Duodenal mucosa (tissue), 2 donors: ENCODE data around the gene SNTG2.

ENCODE experiments used
- H3K27ac ChIP-seq: one replicate; pipeline ENCODE4 v1.7.0; 2013; ENCODE audit warnings: low read depth, low read length
- H3K27me3 ChIP-seq, 2 donors: one replicate each; pipeline ENCODE4 v1.7.0; 2013; ENCODE audit warnings: low read length in 2 of 2, control low read depth in 1 of 2; ENCODE audit not compliant: insufficient read depth in 2 of 2, control insufficient read depth in 1 of 2
- H3K36me3 ChIP-seq, 2 donors: one replicate each; pipeline ENCODE4 v1.7.0; 2013; ENCODE audit warnings: low read length in 2 of 2, control low read depth in 1 of 2; ENCODE audit not compliant: insufficient read depth in 2 of 2, control insufficient read depth in 1 of 2
- H3K4me1 ChIP-seq, 2 donors: one replicate each; pipeline ENCODE4 v1.7.0; 2013; ENCODE audit warnings: low read length in 2 of 2, control low read depth in 1 of 2; ENCODE audit not compliant: insufficient read depth in 2 of 2, control insufficient read depth in 1 of 2
- H3K4me3 ChIP-seq, 2 donors: one replicate each; pipeline ENCODE4 v1.7.0; 2013; ENCODE audit warnings: low read length in 2 of 2, low read depth in 1 of 2
- H3K9ac ChIP-seq, 2 donors: one replicate each; pipeline ENCODE4 v1.7.0; 2013; ENCODE audit warnings: low read length in 2 of 2, low read depth in 1 of 2
- H3K9me3 ChIP-seq, 2 donors: one replicate each; pipeline ENCODE4 v1.7.0; 2013; ENCODE audit warnings: low read length in 2 of 2, control low read depth in 1 of 2; ENCODE audit not compliant: control insufficient read depth in 1 of 2

SNTG2 gene

DNA sequence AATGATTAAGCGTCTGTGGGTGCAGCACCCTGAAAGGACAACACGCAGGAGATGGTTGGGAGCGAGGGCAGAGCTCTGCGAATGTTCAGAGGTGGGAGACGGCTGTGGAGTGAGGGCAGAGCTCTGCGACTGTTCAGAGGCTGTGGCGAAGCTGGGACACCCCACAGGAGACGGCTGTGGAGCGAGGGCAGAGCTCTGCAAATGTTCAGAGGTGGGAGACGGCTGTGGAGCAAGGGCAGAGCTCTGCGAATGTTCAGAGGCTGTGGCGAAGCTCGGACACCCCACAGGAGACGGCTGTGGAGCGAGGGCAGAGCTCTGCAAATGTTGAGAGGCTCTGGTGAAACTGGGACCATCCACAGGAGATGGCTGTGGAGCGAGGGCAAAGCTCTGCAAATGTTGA, 40.0 kb upstream of the SNTG2 start:
- Histone ChIP-seq H3K4me1 (no peaks in the 10 kb centered on the region), H3K4me3 (no peak overlapping the region), H3K27me3 (no peaks in the 10 kb centered on the region), H3K9me3 (peaks cover 0 to 5% of the 10 kb centered on the region in 2 donors), H3K36me3 (no peaks in the 10 kb centered on the region), H3K9ac (no peak overlapping the region), H3K27ac (no peak overlapping the region)

DNA sequence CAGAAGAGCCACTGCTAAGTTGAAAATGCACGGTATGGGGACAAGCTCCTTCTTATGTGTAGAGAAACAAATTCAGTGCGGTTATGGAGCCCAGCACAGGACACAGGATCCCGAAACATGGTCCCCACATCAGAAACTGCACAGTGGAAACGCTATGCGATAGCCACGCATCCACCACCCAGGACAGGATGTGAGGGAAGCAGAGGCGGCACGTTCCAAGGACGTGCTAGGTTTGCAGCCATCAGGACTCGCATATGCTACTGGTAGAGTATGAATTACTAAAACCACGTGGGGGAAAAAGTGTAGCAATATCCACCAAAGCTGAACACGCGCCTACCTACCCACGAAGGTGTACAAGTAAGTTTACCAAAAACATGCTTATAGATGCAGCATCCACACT, 34.7 kb upstream of the SNTG2 start:
- Histone ChIP-seq H3K27ac (no peak overlapping the region), H3K4me1 (no peaks in the 10 kb centered on the region), H3K9me3 (no peaks in the 10 kb centered on the region), H3K27me3 (no peaks in the 10 kb centered on the region), H3K9ac (no peak overlapping the region), H3K36me3 (no peaks in the 10 kb centered on the region), H3K4me3 (no peak overlapping the region)

DNA sequence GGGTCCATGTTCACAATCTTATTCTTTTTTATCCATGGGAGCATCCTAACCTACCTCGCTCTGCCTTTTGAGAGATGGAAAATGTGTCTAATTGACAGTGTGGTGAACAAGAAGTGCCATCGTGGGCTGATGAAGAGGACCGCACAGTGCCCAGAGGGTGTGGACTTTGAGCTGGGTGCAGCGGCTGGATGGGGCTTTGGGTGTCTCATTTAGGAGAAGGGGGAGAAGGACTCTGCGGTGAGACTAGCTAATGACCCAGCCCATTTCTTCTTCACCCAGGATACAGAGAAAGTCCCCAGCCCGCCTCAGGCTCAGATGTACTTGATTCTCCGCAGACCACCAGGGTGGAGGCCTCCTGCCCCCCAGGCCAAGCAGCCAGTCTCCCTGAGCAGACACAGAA, 33.7 kb upstream of the SNTG2 start:
- H3K27me3 ChIP-seq, result no peaks in the 10 kb centered on the region
- no peak overlapping the region for H3K9ac ChIP-seq
- H3K4me1 ChIP-seq, result no peaks in the 10 kb centered on the region
- H3K27ac ChIP-seq, result no peak overlapping the region
- no peaks in the 10 kb centered on the region for H3K9me3 ChIP-seq
- no peak overlapping the region for H3K4me3 ChIP-seq
- no peaks in the 10 kb centered on the region for H3K36me3 ChIP-seq

DNA sequence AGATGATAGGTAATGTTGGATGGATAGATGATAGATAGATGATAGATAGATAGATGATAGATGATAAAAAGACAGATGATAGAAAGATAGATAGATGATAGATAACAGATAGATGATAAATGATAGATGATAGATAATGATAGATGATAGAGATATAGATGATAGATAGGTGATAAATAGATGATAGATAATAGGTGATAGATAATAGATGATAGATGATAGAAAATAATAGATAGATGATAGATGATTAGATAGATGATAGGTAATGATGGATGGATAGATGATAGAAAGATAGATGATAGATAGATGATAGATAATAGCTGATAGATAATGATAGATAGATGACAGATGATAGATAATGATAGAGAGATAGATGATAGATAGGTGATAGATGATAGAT, 31.0 kb upstream of the SNTG2 start:
- Histone ChIP-seq H3K36me3 (no peaks in the 10 kb centered on the region), H3K9me3 (no peaks in the 10 kb centered on the region), H3K4me3 (no peak overlapping the region), H3K27me3 (peaks cover 0 to 4% of the 10 kb centered on the region in 2 donors), H3K4me1 (no peaks in the 10 kb centered on the region), H3K9ac (no peak overlapping the region), H3K27ac (no peak overlapping the region)

DNA sequence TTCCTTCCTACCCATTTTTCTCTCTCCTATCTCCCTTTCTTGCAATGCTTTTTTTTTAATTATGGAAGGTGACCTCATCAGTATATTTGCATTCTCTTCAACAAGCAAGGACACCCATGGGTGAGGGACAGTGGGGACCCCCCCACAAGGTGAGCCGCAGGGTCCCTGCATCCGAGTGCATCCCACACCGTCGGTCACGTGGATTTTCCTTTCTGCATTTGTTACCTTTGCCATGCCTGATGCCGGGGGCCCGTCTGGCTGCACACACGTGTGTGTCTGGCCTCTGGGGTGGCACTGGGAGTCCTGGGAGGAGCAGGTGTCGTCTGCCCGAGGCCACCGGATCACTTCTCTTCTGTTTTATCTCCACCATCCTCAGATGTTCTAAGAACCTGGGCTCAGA, 30.1 kb upstream of the SNTG2 start:
- Histone ChIP-seq H3K27me3 (peaks cover 0 to 4% of the 10 kb centered on the region in 2 donors), H3K4me1 (no peaks in the 10 kb centered on the region), H3K9me3 (no peaks in the 10 kb centered on the region), H3K27ac (no peak overlapping the region), H3K36me3 (no peaks in the 10 kb centered on the region), H3K9ac (no peak overlapping the region), H3K4me3 (no peak overlapping the region)

DNA sequence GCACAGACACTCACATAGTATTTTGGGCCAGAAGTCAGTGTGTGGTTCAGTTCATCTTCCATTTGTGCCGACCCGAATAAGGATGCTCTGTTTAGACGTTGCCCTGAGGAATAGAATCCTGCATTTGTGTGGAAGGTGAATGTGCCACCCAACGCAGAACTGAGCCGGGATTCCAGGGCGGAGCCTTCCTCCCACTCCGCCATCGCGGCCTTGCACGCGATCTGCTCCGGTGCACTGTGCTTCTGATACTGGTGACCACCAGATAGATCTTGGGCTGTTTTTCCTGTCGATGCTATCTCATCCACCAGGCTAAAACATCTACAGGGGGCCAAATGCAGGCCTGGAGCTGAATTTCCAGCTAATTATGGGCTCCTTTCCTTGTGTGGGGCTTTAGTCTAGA, 29.6 kb upstream of the SNTG2 start:
- Histone ChIP-seq H3K9ac (no peak overlapping the region), H3K27ac (no peak overlapping the region), H3K36me3 (no peaks in the 10 kb centered on the region), H3K9me3 (no peaks in the 10 kb centered on the region), H3K4me3 (no peak overlapping the region), H3K4me1 (no peaks in the 10 kb centered on the region), H3K27me3 (peaks cover 0 to 4% of the 10 kb centered on the region in 2 donors)

DNA sequence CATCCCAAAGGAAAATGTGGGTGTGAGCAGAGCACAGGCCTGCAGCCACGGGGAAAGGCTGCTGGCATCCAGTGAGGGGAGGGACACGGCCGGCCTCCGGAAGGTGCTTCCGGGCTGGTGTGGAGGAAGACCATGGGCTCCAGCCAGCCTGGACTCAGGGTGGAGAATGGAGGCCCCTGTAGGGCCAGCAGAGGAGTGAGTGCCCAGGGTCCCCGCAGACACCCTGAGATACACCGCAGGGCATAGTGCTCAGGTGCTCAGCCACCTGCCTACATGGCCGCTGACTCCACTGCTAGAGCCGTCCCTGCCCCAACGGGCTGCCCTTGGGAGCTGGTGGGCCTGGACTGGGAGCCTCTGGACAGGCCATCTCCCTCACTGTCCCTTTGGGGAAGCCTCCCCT, 28.5 kb upstream of the SNTG2 start:
- Histone ChIP-seq H3K9ac (no peak overlapping the region), H3K36me3 (no peaks in the 10 kb centered on the region), H3K27ac (no peak overlapping the region), H3K27me3 (peaks cover 0 to 4% of the 10 kb centered on the region in 2 donors), H3K9me3 (no peaks in the 10 kb centered on the region), H3K4me1 (no peaks in the 10 kb centered on the region), H3K4me3 (no peak overlapping the region)

DNA sequence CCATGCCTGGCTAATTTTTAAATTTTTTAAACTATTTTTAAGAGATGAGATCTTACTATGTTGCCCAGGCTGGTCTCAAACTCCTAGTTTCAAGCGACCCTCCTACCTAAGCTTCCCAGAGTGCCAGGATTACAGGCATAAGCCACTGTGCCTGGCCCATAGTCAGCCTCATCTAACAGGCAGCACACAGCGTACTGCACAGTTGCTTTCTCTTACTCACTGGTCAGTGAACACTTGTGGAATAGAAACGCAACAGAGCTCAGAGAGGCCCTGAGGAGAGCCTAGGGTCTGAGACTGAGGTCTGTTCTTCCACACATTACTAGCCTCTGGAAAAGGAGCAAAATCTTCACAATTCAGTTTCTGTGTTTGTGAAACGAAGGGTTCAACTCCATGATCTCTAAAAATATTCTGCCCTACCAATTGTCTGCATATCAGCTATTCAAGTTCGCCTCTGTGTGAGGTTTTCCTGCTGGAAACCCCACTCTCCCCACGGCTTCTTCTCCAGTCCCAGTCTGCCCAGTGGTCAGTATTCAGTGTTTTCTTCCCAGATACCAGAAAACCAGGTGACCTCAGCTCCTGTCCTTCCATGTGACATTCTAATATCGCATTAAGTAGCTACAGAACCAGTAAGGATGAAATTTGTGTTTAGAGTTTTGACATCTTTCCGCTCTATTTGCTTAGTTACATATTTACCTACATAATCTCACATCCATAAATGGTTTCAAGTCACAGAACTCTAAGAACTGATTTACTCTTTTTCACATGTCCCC, 26.6 kb upstream of the SNTG2 start:
- Histone ChIP-seq H3K27me3 (peaks cover 0 to 4% of the 10 kb centered on the region in 2 donors), H3K9ac (no peak overlapping the region), H3K4me1 (no peaks in the 10 kb centered on the region), H3K36me3 (no peaks in the 10 kb centered on the region), H3K9me3 (no peaks in the 10 kb centered on the region), H3K27ac (no peak overlapping the region), H3K4me3 (no peak overlapping the region)

DNA sequence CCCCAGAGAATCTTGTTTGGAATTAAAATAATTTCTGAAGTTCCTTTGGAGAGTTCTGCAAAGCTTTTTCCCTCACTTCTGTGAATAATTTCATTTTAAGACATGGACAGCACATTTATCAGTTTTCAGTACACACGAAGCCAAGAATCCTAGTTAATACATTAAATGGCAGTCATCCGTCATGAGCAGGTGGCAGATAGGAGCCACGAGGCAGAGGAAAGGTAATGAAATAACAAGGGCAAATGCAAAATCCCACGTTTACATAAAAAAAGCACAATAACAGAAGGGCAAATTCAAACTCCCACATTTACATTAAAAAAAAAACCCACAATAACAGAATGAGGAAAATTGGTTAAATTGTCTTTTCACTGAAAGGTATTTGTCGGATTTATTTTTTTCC, 25.9 kb upstream of the SNTG2 start:
- Histone ChIP-seq H3K27me3 (peaks cover 0 to 4% of the 10 kb centered on the region in 2 donors), H3K27ac (no peak overlapping the region), H3K4me1 (no peaks in the 10 kb centered on the region), H3K9ac (no peak overlapping the region), H3K4me3 (no peak overlapping the region), H3K36me3 (no peaks in the 10 kb centered on the region), H3K9me3 (no peaks in the 10 kb centered on the region)

DNA sequence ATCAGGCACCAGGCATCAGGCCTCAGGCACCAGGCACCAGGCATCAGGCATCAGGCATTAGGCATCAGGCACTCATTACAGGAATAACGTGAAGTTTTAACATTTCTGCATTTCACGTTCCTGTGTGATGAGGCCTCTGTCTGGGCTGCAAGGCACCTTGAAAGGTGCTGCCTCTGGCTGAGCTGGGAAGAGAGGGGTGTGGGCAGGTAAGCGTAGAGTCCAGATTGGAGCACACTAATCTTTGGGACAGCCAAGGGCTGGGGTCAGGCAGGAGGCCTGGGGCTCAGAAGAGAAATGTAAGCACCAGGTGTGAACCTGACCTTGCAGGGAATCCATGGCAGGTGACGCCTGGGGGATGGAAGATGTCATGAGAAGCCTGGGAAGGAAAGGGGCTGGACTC, 25.3 kb upstream of the SNTG2 start:
- Histone ChIP-seq H3K27me3 (peaks cover 0 to 4% of the 10 kb centered on the region in 2 donors), H3K4me3 (no peak overlapping the region), H3K9ac (no peak overlapping the region), H3K36me3 (no peaks in the 10 kb centered on the region), H3K27ac (no peak overlapping the region), H3K4me1 (peaks cover 0 to 4% of the 10 kb centered on the region in 2 donors), H3K9me3 (no peaks in the 10 kb centered on the region)
